HPDE6-E6E7 (cell line): ENCODE results near the gene JSRP1.
"Not testable (repeated sequence)": the region's sequence is repeated elsewhere in the genome, so short reads cannot be mapped to it uniquely, and the experiment has no call there.

Source experiments
- DNase-seq: peaks from one replicate; pipeline ENCODE4 v3.0.0; 2011; ENCODE audit warnings: missing footprints; ENCODE audit errors: extremely low spot score

The JSRP1 gene

DNA sequence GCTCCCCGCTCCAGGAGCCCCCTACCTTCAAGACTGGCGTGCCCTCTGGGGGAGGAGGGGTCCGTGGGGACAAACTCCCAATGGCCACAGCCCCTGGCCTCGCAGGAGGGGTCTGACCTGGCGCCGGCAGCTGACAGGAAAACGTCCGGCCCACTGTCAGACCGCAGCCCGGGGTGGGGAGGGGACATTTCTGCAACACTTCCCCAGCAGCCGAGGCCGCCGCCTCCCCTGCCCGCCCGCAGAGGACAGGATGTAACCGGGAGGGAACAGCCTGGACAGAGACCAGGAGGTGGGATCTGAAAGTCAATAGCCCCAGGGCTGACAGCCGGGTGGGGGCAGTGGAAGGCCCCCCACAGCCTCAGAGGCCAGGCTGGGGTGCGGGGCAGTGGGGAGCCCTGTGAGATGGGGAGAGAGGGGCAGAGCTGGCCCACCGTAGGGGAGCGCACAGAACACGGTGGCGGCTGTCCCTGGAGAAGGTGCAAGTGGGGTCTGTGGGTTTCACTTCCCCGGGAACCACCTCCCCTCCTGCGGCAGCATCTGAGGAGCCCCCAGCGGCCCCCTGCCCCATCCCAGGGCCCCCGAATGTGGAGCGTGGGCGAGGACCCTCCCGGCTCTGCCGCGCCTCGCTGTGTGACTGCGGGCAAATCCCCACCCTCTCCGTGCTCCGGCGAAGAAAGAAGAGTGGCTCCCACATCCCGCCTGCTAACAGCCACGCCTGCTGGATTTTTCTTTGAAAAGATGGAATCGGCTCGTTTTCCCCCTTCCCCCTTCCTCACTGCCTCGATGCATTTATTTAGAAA is 26.0 kb upstream of the JSRP1 start, which contains the start of gene PEAK3:
Gene PEAK3 (minus strand): TSS at position 114 of the 800 bp plus-strand sequence. CDS start 1,244 bp downstream, outside the sequence.
- no peak for DNase-seq

DNA sequence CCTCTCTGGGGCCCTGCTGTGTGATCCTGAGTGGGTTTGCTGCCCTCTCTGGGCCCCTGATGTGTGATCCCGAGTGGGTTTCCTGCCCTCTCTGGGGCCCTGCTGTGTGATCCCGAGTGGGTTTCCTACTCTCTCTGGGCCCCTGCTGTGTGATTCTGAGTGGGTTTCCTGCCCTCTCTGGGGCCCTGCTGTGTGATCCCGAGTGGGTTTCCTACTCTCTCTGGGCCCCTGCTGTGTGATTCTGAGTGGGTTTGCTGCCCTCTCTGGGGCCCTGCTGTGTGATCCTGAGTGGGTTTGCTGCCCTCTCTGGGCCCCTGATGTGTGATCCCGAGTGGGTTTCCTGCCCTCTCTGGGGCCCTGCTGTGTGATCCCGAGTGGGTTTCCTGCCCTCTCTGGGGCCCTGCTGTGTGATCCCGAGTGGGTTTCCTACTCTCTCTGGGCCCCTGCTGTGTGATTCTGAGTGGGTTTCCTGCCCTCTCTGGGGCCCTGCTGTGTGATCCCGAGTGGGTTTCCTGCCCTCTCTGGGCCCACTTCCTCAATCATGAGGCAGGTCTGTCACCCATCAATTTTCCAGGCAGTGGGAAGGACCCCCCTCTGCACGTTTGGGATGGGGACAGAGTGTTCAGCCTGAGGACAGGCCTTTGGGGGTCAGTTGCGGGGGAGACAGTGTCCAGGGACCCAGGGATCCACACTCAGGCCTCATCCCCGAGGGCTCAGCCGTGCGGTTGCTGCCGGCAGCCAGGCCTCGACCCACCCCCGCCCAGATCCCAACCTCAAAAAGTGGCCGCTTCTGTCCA is 25.2 kb upstream of the JSRP1 start:
- DNase-seq, result not testable (repeated sequence)

DNA sequence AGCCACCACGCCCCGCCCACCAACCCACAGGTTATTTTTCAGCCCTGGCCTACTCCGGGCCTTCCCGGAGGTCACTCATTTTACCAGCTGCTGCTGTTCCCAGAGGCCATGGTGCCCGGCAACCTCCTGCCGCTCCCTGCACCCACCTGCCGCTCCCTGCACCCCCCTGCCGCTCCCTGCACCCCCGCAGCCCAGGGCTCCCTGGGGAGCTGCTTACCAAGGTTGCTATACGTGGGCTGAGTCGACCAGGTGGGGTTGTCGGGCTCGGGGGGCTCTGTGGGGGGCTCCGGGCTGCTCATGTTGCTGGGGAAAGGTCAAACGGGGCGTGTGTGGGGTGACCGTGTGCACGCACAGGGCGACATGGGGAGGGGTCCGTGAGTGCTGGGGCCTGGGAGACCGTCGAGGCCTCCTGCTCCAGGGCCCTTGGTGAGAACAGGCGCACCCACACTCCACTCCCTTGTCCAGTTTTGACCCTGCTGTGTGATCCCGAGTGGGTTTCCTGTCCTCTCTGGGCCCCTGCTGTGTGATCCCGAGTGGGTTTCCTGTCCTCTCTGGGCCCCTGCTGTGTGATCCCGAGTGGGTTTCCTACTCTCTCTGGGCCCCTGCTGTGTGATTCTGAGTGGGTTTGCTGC is 24.5 kb upstream of the JSRP1 start:
- DNase-seq, result no peak

DNA sequence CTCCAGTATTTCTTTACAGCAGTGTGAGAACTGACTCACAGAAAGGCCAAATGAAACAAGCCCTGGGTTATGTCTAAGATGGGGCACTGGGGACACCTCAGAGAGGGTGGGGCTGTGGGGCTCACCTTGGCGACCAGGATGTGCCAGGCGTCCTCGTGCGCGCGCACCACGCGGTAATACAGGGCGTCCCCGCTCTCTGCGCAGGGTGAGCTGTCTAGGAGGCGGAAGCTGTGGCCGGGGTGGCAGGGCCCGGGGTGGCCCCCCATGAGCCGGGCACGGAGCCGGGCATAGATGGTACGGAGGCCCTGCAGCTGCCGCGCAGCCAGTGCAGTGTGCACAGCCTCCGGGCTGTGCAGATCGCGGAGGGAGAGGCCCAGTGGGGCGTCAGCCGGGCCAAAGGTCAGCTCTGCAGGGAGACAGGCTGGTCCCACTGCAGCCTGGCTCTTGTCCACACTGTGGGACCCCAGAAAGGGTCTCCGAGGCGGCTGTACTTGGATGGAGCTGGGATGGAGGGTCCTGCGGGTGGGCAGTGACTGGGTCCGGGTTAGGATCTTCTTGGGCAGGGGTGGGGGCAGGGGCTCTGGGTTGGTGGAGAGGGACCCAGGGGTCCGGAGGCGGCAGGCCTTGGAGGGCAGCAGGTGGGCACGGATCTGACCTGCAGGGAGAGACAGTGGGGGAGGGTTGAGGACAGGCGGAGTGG is 22.4 kb upstream of the JSRP1 start:
- DNase-seq, result no peak

DNA sequence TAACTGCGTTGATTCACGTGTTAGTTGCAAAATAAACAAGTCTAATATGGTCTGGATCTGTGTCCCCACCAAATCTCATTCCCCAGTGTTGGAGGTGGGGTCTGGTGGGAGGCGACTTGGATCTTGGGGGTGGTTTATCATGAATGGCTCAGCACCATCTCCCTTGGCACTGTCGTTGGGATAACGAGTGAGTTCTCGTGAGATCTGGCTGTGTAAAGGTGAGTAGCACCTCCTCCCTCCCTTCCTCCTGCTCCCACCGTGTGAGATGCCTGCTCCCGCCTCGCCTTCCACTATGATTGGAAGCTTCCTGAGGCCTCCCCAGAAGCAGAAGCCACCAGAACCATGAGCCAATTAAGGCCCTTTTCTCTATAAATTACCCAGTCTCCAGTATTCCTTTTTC is 20.9 kb upstream of the JSRP1 start:
- no peak for DNase-seq

DNA sequence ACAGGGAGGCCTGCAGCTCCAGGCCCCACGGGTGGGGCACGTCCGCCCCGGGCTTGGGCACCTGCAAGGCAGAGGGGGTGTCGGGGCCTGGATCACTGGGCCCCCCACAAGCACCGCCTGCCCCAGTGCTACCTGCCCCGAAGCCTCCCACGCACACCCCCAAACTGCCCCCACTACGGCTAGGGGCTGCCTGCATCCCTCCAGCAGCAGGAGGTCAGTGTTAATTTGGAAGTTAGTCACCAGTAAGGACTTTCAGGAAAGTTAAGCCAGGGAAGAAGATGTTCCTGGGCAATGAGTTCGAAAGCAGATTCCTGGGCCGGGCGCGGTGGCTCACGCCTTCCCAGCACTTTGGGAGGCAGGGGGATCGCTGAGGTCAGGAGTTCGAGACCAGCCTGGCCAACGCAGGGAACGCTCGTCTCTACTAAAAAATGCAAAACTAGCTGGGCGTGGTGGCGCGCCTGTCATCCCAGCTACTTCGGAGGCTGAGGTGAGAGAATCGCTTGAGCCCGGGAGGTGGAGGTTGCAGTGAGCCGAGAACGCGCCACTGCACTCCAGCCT is 20.3 kb upstream of the JSRP1 start:
- no peak for DNase-seq

DNA sequence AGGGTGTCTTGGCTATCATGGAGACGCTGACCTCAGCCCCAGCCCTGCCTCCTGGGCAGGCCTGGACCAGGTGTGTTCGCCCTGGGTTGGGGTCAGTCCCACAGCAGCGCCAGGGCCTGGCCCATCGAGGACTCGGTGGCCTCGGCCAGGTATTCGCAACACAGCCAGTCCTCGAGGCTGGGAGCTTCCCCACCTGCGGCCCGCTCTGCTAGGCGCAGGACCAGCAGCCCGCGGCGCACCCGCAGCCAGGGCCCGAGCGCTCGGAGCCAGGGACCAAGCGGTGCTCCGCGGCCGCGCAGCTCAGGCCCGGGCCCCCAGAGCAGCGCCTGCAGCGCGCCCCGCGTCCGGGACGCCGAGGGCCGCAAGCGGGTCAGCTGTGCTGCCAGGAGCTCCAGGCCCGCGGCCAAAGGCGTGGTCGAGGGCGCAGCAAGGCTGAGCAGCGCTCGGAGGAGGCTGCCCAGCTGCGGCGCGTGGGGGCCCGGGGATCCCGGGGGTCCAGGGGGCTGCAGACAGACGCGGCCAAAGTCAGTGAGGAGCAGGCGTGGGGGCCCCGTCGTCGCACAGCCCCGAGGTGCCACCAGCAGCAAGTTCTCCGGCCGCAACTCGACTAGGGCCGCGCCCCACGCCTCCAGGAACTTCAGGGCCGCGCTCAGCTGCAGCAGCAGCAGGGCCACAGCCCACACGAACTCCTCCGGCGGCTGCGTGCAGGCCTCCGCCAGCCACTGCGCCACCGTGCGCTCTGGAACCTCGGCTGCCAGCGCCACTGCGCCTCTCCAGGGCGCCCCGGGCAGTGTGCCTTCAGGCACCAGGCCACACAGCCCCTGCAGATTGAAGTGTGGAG is 19.6 kb upstream of the JSRP1 start:
- no peak for DNase-seq

DNA sequence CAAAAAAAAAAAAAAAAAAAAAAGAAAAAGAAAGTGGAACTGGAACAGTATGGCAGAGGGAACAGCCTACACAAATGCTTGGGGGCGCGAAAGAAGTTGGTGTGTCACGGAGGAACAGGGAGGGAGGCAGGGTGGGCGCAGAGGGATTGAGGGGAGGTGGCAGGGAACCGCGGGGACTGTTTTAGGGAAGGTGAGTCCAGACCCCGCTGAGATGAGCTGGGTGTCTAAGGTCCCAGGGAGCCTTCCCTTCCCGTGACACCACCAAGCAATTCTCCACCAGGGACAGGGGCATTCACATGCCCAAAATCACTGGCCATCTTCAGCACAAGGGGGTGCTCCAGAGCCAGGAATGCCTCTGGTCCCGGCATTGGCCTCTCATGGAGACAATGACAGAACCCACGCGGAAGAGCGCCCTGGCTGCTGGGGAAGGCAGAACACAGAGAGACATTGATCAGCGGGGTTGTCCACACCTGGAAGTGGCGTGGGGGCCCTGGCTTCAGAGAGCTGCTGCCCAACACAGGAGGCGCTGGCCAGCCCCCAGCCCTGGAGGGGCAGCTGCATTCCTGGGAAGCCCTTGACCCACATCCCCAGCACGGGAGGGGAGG is 18.8 kb upstream of the JSRP1 start:
- DNase-seq, result peak; percentile 36

DNA sequence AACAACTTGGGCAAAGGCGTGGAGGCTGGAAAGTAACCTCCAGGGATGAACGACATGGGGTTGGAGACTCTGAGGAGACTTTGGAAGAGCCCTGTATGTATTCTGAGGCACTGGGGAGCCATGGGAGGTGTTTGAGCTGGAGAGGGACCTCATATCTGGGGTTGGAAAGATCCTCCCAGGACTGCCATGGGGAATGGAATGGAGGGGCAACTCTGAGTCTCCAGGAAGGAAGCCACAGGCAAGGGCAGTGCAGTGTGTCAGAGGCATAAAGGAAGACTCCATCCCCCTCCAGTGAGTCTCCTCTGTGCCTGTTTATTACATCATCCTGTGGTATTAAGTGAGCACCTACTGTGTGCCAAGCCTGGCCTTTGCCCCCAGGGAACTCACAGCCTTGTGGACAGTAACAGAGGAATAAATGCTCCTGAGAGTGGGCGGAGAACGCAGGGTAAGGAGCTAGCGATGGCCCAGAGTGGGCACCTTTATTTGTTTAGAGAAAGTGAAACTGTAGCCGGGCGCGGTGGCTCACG is 18.0 kb upstream of the JSRP1 start:
- DNase-seq, result no peak

DNA sequence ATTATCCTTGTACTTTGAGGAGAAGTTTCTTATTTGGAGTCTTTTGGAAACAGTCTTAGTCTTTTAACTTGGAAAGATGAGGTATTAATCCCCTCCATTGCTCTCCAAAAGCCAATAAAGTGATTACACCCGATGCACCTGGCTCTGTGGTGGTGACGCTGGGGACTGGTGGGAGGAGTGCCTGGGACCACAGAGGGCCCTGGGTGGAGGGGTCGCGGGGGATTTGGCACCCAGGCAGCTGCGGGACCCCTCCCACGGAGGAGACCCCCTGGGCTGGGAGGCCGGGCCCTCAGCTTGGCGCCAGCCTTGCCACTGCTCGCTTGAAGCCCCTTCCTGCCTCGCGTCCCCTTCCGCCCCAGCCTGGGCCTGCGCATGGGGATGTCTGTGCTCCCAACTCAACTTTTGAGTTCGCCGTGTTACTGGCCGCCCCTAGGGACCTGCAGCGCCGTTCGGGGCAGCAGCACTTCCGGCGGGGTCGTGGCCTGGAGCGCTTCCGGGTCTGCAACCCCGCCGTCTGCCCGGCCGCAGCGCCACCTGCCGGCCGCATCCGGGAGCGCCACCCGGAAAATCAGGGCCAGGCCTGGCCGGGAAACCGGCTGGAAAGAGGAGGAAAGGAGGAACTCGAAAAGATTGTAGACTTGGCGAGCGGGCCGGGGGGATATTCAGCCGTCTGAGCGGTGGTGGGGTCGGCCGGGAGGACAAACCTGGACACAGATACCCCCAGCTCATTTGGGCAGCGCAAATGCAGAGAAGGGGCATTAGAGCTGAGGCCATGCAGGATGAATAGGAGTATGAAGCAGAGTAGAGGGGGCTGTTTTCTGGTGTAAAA is 17.4 kb upstream of the JSRP1 start:
- DNase-seq, result peak; percentile 61

DNA sequence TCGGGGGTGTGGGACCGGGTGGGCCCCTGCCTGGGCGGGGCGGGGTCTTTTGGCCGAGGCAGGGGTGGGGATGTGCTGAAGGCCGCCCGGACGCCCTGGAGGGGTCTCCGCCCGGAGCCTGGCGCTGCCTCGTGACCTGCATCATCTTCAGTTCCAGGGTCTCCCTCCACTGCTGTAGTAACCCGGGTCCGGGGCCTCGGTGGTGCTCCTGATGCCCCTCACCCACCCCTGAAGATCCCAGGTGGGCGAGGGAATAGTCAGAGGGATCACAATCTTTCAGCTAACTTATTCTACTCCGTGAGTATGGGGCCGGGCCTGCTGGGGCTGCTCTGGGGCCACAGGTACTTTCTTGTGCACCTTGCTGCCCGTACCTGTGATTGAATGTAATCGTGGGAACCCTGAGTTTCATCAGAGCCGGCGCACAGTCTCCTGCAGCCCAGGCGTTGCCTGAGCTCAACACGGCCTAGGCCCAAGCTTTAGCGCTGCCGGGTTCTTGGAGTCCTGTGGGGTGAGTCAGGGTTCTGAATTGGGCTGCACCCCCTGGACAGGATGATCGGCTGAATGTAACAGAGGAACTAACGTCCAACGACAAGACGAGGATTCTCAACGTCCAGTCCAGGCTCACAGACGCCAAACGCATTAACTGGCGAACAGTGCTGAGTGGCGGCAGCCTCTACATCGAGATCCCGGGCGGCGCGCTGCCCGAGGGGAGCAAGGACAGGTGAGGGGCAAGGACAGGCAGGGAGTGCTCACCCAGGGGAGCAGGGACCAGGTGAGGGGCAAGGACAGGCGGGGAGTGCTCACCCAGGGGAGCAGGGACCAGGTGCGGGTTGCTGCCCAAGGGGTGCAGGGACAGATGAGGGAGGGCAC is 15.3 kb upstream of the JSRP1 start:
- no peak for DNase-seq

DNA sequence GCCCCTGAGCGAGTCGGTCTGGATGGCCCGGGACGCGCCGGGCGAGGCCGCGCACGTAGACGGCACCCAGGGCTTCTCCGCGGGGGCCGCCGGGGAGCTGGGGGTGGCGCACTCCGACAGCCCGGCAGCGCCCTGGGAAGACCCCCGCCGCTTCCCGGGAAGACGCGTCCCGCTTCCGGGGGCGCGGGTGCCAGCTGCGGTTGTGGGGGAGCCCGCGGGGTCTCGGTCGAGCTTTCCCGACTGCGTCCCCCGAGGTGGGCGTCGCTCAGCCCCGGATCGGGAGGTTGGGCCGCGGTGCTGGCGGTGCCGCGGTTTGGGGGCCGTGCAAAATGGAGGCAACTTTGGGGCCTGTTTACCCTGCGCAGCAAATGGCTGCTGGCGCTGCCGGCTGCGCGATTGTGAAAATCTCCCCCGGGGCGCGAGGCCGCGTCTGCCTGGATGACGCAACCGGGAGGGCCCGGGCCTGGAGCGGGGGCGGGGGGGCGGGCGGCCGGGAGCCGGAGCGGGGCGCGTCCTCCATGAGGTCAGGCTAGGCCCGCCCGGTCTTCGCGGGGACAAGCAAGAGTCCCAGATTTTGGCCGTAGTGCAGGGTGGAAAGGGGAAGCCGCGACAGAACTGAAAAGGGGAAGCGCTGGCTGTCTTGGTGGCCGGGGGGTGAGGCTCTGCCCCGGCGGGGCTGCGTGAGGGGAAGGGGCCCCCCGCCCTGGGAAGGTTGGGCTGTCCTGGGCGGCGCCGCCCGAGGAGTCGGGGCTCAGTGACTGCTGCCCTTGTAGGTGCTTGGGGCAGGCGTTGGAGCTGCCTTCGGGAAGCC is 14.4 kb upstream of the JSRP1 start:
- peak; percentile 81 for DNase-seq

DNA sequence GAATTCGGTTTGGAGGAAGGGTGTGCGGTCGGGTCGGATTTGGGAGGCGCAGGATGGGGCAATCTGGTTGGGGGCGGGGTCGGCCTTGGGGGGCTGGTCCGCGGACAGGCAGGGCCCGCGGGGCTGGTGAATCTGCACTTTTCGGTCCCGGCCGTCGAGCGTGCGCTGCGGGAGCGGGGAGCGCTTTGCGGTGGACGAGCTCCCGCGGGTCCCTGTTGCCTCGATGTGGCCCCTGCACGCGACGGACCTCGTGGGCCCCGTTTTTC is 13.9 kb upstream of the JSRP1 start:
- DNase-seq, result no peak

DNA sequence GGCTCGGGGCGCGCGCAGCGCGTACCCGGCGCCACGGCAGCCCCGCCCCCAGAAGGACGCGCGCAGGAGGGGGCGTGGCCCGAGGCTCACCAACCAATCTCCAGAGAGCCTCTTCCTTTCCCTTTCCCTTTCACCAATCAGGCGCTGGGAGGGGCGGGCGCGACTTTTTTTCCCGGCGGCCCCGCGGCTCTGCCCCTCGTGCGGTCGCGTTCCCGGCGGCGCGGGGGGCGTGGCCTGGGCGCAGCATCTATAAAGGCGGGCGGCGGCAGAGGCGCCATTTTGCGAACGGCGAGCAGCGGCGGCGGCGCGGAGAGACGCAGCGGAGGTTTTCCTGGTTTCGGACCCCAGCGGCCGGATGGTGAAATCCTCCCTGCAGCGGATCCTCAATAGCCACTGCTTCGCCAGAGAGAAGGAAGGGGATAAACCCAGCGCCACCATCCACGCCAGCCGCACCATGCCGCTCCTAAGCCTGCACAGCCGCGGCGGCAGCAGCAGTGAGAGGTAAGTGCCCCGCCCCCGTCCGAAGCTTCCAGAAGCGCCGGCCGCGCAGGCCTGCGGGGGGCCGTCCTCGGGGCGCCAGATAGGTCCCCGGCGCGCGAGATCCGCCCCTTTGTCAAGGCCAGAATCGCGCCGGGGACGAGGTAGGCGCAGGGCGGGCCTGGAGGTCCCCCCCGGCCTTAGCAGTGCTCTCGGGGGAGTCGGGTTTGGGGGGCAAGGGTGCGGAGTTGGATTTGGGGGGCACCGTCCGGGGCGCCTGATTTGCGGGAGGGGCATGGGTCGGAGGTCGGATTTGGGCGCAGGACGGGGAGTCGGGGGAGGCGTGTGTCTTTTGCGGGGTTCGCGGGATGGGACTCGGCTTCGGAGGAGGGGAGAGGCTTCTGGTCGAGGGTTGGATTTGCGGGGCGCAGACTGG is 13.3 kb upstream of the JSRP1 start:
- DNase-seq, result peak; percentile 97

DNA sequence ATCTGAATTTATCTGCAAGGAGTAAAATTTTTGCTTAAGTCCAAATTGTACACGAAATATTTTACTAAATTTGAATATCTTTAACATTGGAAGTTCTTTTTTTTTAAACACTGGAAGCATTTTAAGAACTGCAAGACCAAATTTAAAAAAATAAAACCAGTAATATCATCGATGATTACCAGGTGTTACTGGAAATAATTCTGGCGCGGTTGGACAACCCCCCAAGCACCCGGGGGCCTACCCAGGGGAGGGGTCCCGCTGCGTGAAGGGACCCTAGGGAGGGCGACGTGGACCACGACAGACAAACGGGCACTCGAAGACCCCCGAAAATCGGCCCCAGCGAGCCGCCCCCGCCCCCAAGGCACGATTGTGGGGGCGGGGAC is 12.6 kb upstream of the JSRP1 start:
- DNase-seq, result no peak

DNA sequence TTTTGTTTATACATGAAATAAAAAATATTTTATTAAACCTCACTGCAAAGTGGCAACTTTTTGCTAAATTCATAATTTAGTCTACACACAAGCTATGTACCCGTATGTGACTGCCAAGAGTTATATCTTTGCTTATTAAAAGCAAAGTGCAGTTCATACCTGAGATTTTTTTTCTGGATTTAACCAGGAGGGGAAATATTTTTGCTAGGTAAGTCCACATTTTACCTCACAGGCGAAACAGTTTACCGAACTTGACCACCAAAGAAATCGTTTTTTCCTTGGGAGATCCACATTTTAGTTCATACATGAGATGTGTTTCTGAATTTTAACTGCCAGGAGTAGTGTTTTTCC is 12.2 kb upstream of the JSRP1 start:
- no peak for DNase-seq
